HepG2 (cell line): ENCODE data around the gene OBSL1. TPM values are rescaled to one million over a fixed set of nuclear protein-coding genes. Genes with fewer than 3 reads are reported as not detected.

ENCODE experiments used
- DBP ChIP-seq: sonication (generic); formaldehyde crosslinking; IDR thresholded peaks from 2 replicates; pipeline ENCODE4 v1.4.0; 2020; ENCODE audit warnings: missing genetic modification reagents; ENCODE audit errors: not compliant biosample characterization
- DNMT1 ChIP-seq: sonication (generic); formaldehyde crosslinking; IDR thresholded peaks from 2 replicates; pipeline ENCODE4 v1.5.1; 2020; ENCODE audit warnings: mild to moderate bottlenecking, missing genetic modification reagents
- ELK4 ChIP-seq: sonication (generic); formaldehyde crosslinking; IDR thresholded peaks from 2 replicates; pipeline ENCODE4 v1.9.0; 2021; ENCODE audit warnings: missing genetic modification reagents, borderline replicate concordance
- EZH2 ChIP-seq: conservative IDR thresholded peaks from 2 replicates; pipeline ENCODE4 v1.6.1; 2012; ENCODE audit warnings: mild to moderate bottlenecking, low read depth, low read length, moderate library complexity
- FLYWCH1 ChIP-seq: sonication (generic); formaldehyde crosslinking; IDR thresholded peaks from 2 replicates; pipeline ENCODE4 v1.8.1; 2023; ENCODE audit warnings: mild to moderate bottlenecking, missing genetic modification reagents
- GMEB1 ChIP-seq: sonication (generic); formaldehyde crosslinking; IDR thresholded peaks from 2 replicates; pipeline ENCODE4 v1.5.1; 2020; ENCODE audit warnings: missing genetic modification reagents, mild to moderate bottlenecking, borderline replicate concordance
- HES4 ChIP-seq: sonication (generic); formaldehyde crosslinking; IDR thresholded peaks from 2 replicates; pipeline ENCODE4 v1.9.0; 2021; ENCODE audit warnings: mild to moderate bottlenecking, missing genetic modification reagents, borderline replicate concordance
- KIAA2018 ChIP-seq: sonication (generic); formaldehyde crosslinking; IDR thresholded peaks from 2 replicates; pipeline ENCODE4 v1.5.0; 2020; ENCODE audit warnings: mild to moderate bottlenecking, missing genetic modification reagents, borderline replicate concordance
- KLF6 ChIP-seq: IDR thresholded peaks from 2 replicates; pipeline ENCODE4 v1.8.0; 2016; ENCODE audit warnings: missing biosample characterization, missing genetic modification reagents
- PLRG1 ChIP-seq: fragments of 450-650 bp; conservative IDR thresholded peaks from 2 replicates; pipeline ENCODE4 v1.6.1; 2016
- PRMT3 ChIP-seq: sonication (generic); formaldehyde crosslinking; IDR thresholded peaks from 2 replicates; pipeline ENCODE4 v1.8.1; 2022; ENCODE audit warnings: low read depth, mild to moderate bottlenecking, moderate library complexity, missing genetic modification reagents, borderline replicate concordance
- ZFP41 ChIP-seq: sonication (generic); formaldehyde crosslinking; IDR thresholded peaks from 2 replicates; pipeline ENCODE4 v1.4.0; 2020; ENCODE audit warnings: mild to moderate bottlenecking, missing genetic modification reagents, borderline replicate concordance
- ZNF550 ChIP-seq: sonication (generic); formaldehyde crosslinking; IDR thresholded peaks from 2 replicates; pipeline ENCODE4 v1.4.0; 2020; ENCODE audit warnings: mild to moderate bottlenecking, missing genetic modification reagents, borderline replicate concordance
- polyA plus RNA-seq, 8 experiments: library from polyadenylated mRNA; depleted of rRNA in 3 of 8; stranded (reverse) in 7 of 8; unstranded in 1 of 8; fragments of >200 nt; fragmentation: Illumina TruSeq in 4 of 8; extraction: Trizol in 4 of 8; gene quantifications; 2 replicates each; pipeline versions ENCODE4 v1.2.1 to v1.2.3, GENCODE V29; 2011 to 2016; ENCODE audit warnings: low read depth in 4 of 8, missing spikeins in 1 of 8, mixed read lengths in 1 of 8; ENCODE audit not compliant: insufficient read depth in 1 of 8
- total RNA-seq, 5 experiments: library from RNA; depleted of rRNA; stranded (reverse); fragments of >200 nt; fragmentation: Illumina TruSeq; extraction: Trizol; gene quantifications; 2 replicates each; pipeline ENCODE4 v1.2.3, GENCODE V29; 2016; ENCODE audit warnings: low read depth in 1 of 5

Gene OBSL1
- total and polyA plus RNA-seq, 2 of the 13 experiments (the other 11 are each of a cell fraction or from before 2014, with no cell fraction given) = 86.7 to 218 TPM

- no peak for TF ChIP-seq KIAA2018 (CRISPR knock-in tag)
- 0 out of 2 replicates have a peak, but pooled peaks have one; percentile 20 for TF ChIP-seq ZNF550 (CRISPR knock-in tag)
- peak; percentile 63; the same call in 1 of the 2 replicates for TF ChIP-seq DNMT1 (CRISPR knock-in tag)
- no peak for TF ChIP-seq PLRG1
- peak; percentile 52 for TF ChIP-seq DBP (CRISPR knock-in tag)
- no peak for TF ChIP-seq EZH2
- peak; percentile 80; the same call in 1 of the 2 replicates for TF ChIP-seq ZFP41 (CRISPR knock-in tag)
- TF ChIP-seq FLYWCH1 (CRISPR knock-in tag) = peak; percentile 76; the same call in 1 of the 2 replicates
- TF ChIP-seq GMEB1 (CRISPR knock-in tag) = peak; percentile 50; the same call in 1 of the 2 replicates
- no peak; the same call in 1 of the 2 replicates for TF ChIP-seq ELK4 (CRISPR knock-in tag)
- peak; percentile 81 for TF ChIP-seq HES4
- TF ChIP-seq PRMT3 = peak; percentile 70; the same call in 1 of the 2 replicates
- peak; percentile 3; the same call in 1 of the 2 replicates for TF ChIP-seq KLF6 (CRISPR knock-in tag)
Measured at GRCh38 chr2:219552382-219553167, 18.8 kb downstream of the OBSL1 start (continued).
